Chondrocyte (in vitro differentiated cells): ENCODE measurements around the gene CCDC201. TPM values are rescaled to one million over a fixed set of nuclear protein-coding genes. Genes with fewer than 3 reads are reported as not detected.

Experiments used
- DNase-seq: peaks from one replicate; pipeline ENCODE4 v3.0.0; 2021; ENCODE audit warnings: mixed read lengths, low spot score
- H3K27ac Mint-ChIP-seq: one replicate; pipeline ENCODE4 v1.8.0; 2021; ENCODE audit warnings: mild to moderate bottlenecking, moderate library complexity, mixed read lengths; ENCODE audit not compliant: unreplicated experiment
- H3K27me3 Mint-ChIP-seq: 2 replicates; pipeline ENCODE4 v1.8.0; 2021; ENCODE audit warnings: low read depth, mixed read lengths
- H3K36me3 Mint-ChIP-seq: 2 replicates; pipeline ENCODE4 v1.8.0; 2021; ENCODE audit warnings: low read depth, mixed read lengths
- H3K4me1 Mint-ChIP-seq: 2 replicates; pipeline ENCODE4 v1.8.0; 2021; ENCODE audit warnings: low read depth, mild to moderate bottlenecking, mixed read lengths
- H3K4me3 Mint-ChIP-seq: one replicate; pipeline ENCODE4 v1.8.0; 2021; ENCODE audit warnings: mild to moderate bottlenecking, moderate library complexity, mixed read lengths; ENCODE audit not compliant: unreplicated experiment
- H3K9me3 Mint-ChIP-seq: 2 replicates; pipeline ENCODE4 v1.8.0; 2021; ENCODE audit warnings: low read depth, mixed read lengths
- CTCF ChIP-seq: fragments of 200-600 bp; sonication (generic); IDR thresholded peaks from 2 replicates; pipeline ENCODE4 v1.5.0; 2021; ENCODE audit warnings: antibody characterized with exemption, mild to moderate bottlenecking, moderate library complexity
- total RNA-seq: library from RNA; stranded (reverse); gene quantifications from 3 replicates; pipeline ENCODE4 v1.2.1, GENCODE V29; 2021

The CCDC201 gene
- total RNA-seq, 1 donor from 2014 or later, result not detected

GRCh38 chr7:45902820-45903219 is 29.9 kb upstream of the CCDC201 start:
- DNase-seq, result no peak
- H3K4me1 Mint-ChIP-seq, result no peaks in the 10 kb centered on the region
- H3K9me3 Mint-ChIP-seq, result peaks cover 7% of the 10 kb centered on the region
- H3K36me3 Mint-ChIP-seq, result no peaks in the 10 kb centered on the region
- H3K27me3 Mint-ChIP-seq, result no peaks in the 10 kb centered on the region
- peak; percentile 19 for TF ChIP-seq CTCF
- H3K4me3 Mint-ChIP-seq, result no peak overlapping the region
- no peak overlapping the region for H3K27ac Mint-ChIP-seq

- no peak for TF ChIP-seq CTCF
- DNase-seq, result no peak
- Mint-ChIP-seq H3K9me3 (peaks cover 7% of the 10 kb centered on the region), H3K27me3 (no peaks in the 10 kb centered on the region), H3K4me1 (peaks cover 3% of the 10 kb centered on the region), H3K4me3 (no peak overlapping the region), H3K27ac (no peak overlapping the region), H3K36me3 (no peaks in the 10 kb centered on the region)
These were observed 28.7 kb upstream of the CCDC201 start for GRCh38 chr7:45901566-45901965.

- Mint-ChIP-seq H3K9me3 (no peaks in the 10 kb centered on the region), H3K27ac (no peak overlapping the region), H3K27me3 (no peaks in the 10 kb centered on the region), H3K4me3 (no peak overlapping the region), H3K36me3 (no peaks in the 10 kb centered on the region), H3K4me1 (peaks cover 3% of the 10 kb centered on the region)
- TF ChIP-seq CTCF, result no peak
- no peak for DNase-seq
These were observed 25.3 kb upstream of the CCDC201 start for GRCh38 chr7:45898222-45898621.

GRCh38 chr7:45897042-45897690 is 24.3 kb upstream of the CCDC201 start:
- no peak overlapping the region for H3K27ac Mint-ChIP-seq
- no peak for DNase-seq
- peaks cover 3% of the 10 kb centered on the region for H3K4me1 Mint-ChIP-seq
- no peaks in the 10 kb centered on the region for H3K36me3 Mint-ChIP-seq
- no peaks in the 10 kb centered on the region for H3K27me3 Mint-ChIP-seq
- no peak overlapping the region for H3K4me3 Mint-ChIP-seq
- no peaks in the 10 kb centered on the region for H3K9me3 Mint-ChIP-seq
- no peak for TF ChIP-seq CTCF

GRCh38 chr7:45894665-45895062 is 21.8 kb upstream of the CCDC201 start:
- no peaks in the 10 kb centered on the region for H3K36me3 Mint-ChIP-seq
- DNase-seq, result no peak

More at GRCh38 chr7:45894665-45895062, 21.8 kb upstream of the CCDC201 start:
- Mint-ChIP-seq H3K27ac (no peak overlapping the region), H3K27me3 (no peaks in the 10 kb centered on the region), H3K4me3 (no peak overlapping the region), H3K9me3 (no peaks in the 10 kb centered on the region), H3K4me1 (peaks cover 9% of the 10 kb centered on the region)
- TF ChIP-seq CTCF, result no peak
